OCI-LY1 (cell line): ENCODE measurements around the gene GAL3ST1.

Experiments
- CTCF ChIP-seq: fragments of 200-600 bp; sonication (generic), shearing (Covaris generic); IDR thresholded peaks from 2 replicates; pipeline ENCODE4 v1.5.1; 2017; ENCODE audit warnings: mild to moderate bottlenecking, antibody characterized with exemption, low read length, moderate library complexity, mixed read lengths
- EZH2 ChIP-seq: fragments of 200-600 bp; sonication (generic), shearing (Covaris generic); IDR thresholded peaks from 2 replicates; pipeline ENCODE4 v1.8.0; 2017; ENCODE audit warnings: borderline replicate concordance, mixed run types, mild to moderate bottlenecking, antibody characterized with exemption, low read length, moderate library complexity, mixed read lengths

GRCh38 chr22:30556388-30556787 lies 18.1 kb downstream of the GAL3ST1 start:
- TF ChIP-seq CTCF, result no peak
- TF ChIP-seq EZH2, result no peak
